T-helper 17 cell (primary cell): Measurements from ENCODE around the gene SPTBN1. TPM values are rescaled to one million over a fixed set of nuclear protein-coding genes. Genes with fewer than 3 reads are reported as not detected.

Experiments used
- ATAC-seq: fragments of 150-1000 bp; cut with Tn5 transposase; 2 replicates; pipeline ENCODE4 v1.10.0; 2021; ENCODE audit warnings: mild to moderate bottlenecking, moderate library complexity
- DNase-seq, 3 donors: peaks; one replicate each; pipeline versions ENCODE4 v3.0.0 to v3.0.0-alpha.2; 2020 to 2021
- H3K9me3 ChIP-seq: one replicate; pipeline ENCODE4 v1.7.0; 2013; ENCODE audit warnings: low read length, mild to moderate bottlenecking; ENCODE audit not compliant: control insufficient read depth, poor library complexity, severe bottlenecking
- H3K27ac Mint-ChIP-seq: one replicate; pipeline ENCODE4 v1.8.0; 2022; ENCODE audit warnings: mild to moderate bottlenecking, moderate library complexity, mixed read lengths
- H3K27me3 Mint-ChIP-seq: one replicate; pipeline ENCODE4 v1.8.0; 2022; ENCODE audit warnings: mixed read lengths
- H3K36me3 Mint-ChIP-seq: one replicate; pipeline ENCODE4 v1.8.0; 2022; ENCODE audit warnings: low read depth, mixed read lengths
- H3K4me1 Mint-ChIP-seq: one replicate; pipeline ENCODE4 v1.8.0; 2022; ENCODE audit warnings: mild to moderate bottlenecking, mixed read lengths
- H3K4me3 Mint-ChIP-seq: one replicate; pipeline ENCODE4 v1.8.0; 2022; ENCODE audit warnings: mild to moderate bottlenecking, moderate library complexity, mixed read lengths
- total RNA-seq, 4 donors: library from RNA in 2 of 4; stranded (reverse) in 2 of 4; gene quantifications; one replicate each; pipeline ENCODE4 v1.2.3 and lab custom pipeline; 2022 to 2026

The SPTBN1 gene
- total RNA-seq, 2 donors from 2014 or later, result 187 to 195 TPM

GRCh38 chr2:54423213-54423612, 32.9 kb upstream of the SPTBN1 start:
- no peak for ATAC-seq
- no peak overlapping the region for H3K27ac Mint-ChIP-seq
- DNase-seq, result no peak
- H3K4me1 Mint-ChIP-seq, result peaks cover 5% of the 10 kb centered on the region
- no peaks in the 10 kb centered on the region for H3K9me3 ChIP-seq
- H3K27me3 Mint-ChIP-seq, result peaks cover 4% of the 10 kb centered on the region
- no peak overlapping the region for H3K4me3 Mint-ChIP-seq
- peaks cover 2% of the 10 kb centered on the region for H3K36me3 Mint-ChIP-seq

- H3K4me1 Mint-ChIP-seq, result peaks cover 5% of the 10 kb centered on the region
- peaks cover 4% of the 10 kb centered on the region for H3K27me3 Mint-ChIP-seq
- H3K27ac Mint-ChIP-seq, result no peak overlapping the region
- H3K36me3 Mint-ChIP-seq, result no peaks in the 10 kb centered on the region
- no peak for ATAC-seq
- no peaks in the 10 kb centered on the region for H3K9me3 ChIP-seq
- no peak overlapping the region for H3K4me3 Mint-ChIP-seq
- no peak for DNase-seq
Observed at GRCh38 chr2:54424555-54425163, 31.5 kb upstream of the SPTBN1 start.

GRCh38 chr2:54428108-54428831, 27.9 kb upstream of the SPTBN1 start:
- no peaks in the 10 kb centered on the region for H3K36me3 Mint-ChIP-seq

GRCh38 chr2:54429054-54429453, 27.1 kb upstream of the SPTBN1 start:
- Mint-ChIP-seq H3K36me3 (no peaks in the 10 kb centered on the region), H3K4me1 (peaks cover 6% of the 10 kb centered on the region), H3K27me3 (peaks cover 8% of the 10 kb centered on the region), H3K27ac (no peak overlapping the region), H3K4me3 (no peak overlapping the region)
- ATAC-seq (no peak), DNase-seq (no peak)
- no peaks in the 10 kb centered on the region for H3K9me3 ChIP-seq

More at GRCh38 chr2:54428108-54428831, 27.9 kb upstream of the SPTBN1 start:
- Mint-ChIP-seq H3K4me1 (peaks cover 6% of the 10 kb centered on the region), H3K27ac (no peak overlapping the region), H3K27me3 (peaks cover 4% of the 10 kb centered on the region), H3K4me3 (no peak overlapping the region)
- H3K9me3 ChIP-seq, result no peaks in the 10 kb centered on the region
- ATAC-seq (no peak), DNase-seq (no peak)

- H3K4me3 Mint-ChIP-seq, result no peak overlapping the region
- H3K36me3 Mint-ChIP-seq, result no peaks in the 10 kb centered on the region
- peaks cover 6% of the 10 kb centered on the region for H3K4me1 Mint-ChIP-seq
- peaks cover 10% of the 10 kb centered on the region for H3K27me3 Mint-ChIP-seq
- ATAC-seq (no peak), DNase-seq (no peak)
- H3K27ac Mint-ChIP-seq, result no peak overlapping the region
- H3K9me3 ChIP-seq, result no peaks in the 10 kb centered on the region
Observed at GRCh38 chr2:54429811-54430551, 26.1 kb upstream of the SPTBN1 start.

- Mint-ChIP-seq H3K36me3 (no peaks in the 10 kb centered on the region), H3K4me1 (peaks cover 6% of the 10 kb centered on the region), H3K27ac (no peak overlapping the region), H3K4me3 (no peak overlapping the region), H3K27me3 (peaks cover 10% of the 10 kb centered on the region)
- no peak for ATAC-seq
- DNase-seq, result no peak
- H3K9me3 ChIP-seq, result no peaks in the 10 kb centered on the region
Observed at GRCh38 chr2:54430649-54431048, 25.5 kb upstream of the SPTBN1 start.

- no peak overlapping the region for H3K27ac Mint-ChIP-seq
- DNase-seq (no peak), ATAC-seq (no peak)
- no peaks in the 10 kb centered on the region for H3K9me3 ChIP-seq
- no peaks in the 10 kb centered on the region for H3K36me3 Mint-ChIP-seq
- peaks cover 8% of the 10 kb centered on the region for H3K27me3 Mint-ChIP-seq
- no peak overlapping the region for H3K4me3 Mint-ChIP-seq
- H3K4me1 Mint-ChIP-seq, result peaks cover 6% of the 10 kb centered on the region
Observed at GRCh38 chr2:54432251-54433015, 23.7 kb upstream of the SPTBN1 start.

- ATAC-seq (no peak), DNase-seq (no peak)
- Mint-ChIP-seq H3K27me3 (peaks cover 5% of the 10 kb centered on the region), H3K4me3 (no peak overlapping the region), H3K4me1 (peaks cover 6% of the 10 kb centered on the region), H3K27ac (no peak overlapping the region), H3K36me3 (peaks cover 2% of the 10 kb centered on the region)
- no peaks in the 10 kb centered on the region for H3K9me3 ChIP-seq
Observed at GRCh38 chr2:54434229-54434628, 21.9 kb upstream of the SPTBN1 start.

- DNase-seq, result no peak
- Mint-ChIP-seq H3K4me3 (no peak overlapping the region), H3K4me1 (peaks cover 6% of the 10 kb centered on the region), H3K27me3 (peaks cover 5% of the 10 kb centered on the region), H3K27ac (no peak overlapping the region), H3K36me3 (peaks cover 2% of the 10 kb centered on the region)
- ATAC-seq, result no peak
- H3K9me3 ChIP-seq, result no peaks in the 10 kb centered on the region
Observed at GRCh38 chr2:54434711-54435110, 21.4 kb upstream of the SPTBN1 start.

GRCh38 chr2:54435325-54436226, 20.6 kb upstream of the SPTBN1 start:
- Mint-ChIP-seq H3K36me3 (peaks cover 2% of the 10 kb centered on the region), H3K27me3 (peaks cover 5% of the 10 kb centered on the region), H3K27ac (no peak overlapping the region), H3K4me3 (no peak overlapping the region), H3K4me1 (no peaks in the 10 kb centered on the region)
- H3K9me3 ChIP-seq, result no peaks in the 10 kb centered on the region
- ATAC-seq (no peak), DNase-seq (no peak)

- no peaks in the 10 kb centered on the region for H3K4me1 Mint-ChIP-seq
- ATAC-seq, result no peak
- no peak overlapping the region for H3K27ac Mint-ChIP-seq
- no peak for DNase-seq
- H3K4me3 Mint-ChIP-seq, result no peak overlapping the region
- H3K9me3 ChIP-seq, result no peaks in the 10 kb centered on the region
- peaks cover 13% of the 10 kb centered on the region for H3K27me3 Mint-ChIP-seq
- H3K36me3 Mint-ChIP-seq, result peaks cover 2% of the 10 kb centered on the region
Observed at GRCh38 chr2:54437588-54437987, 18.5 kb upstream of the SPTBN1 start.

- Mint-ChIP-seq H3K27ac (no peak overlapping the region), H3K4me3 (no peak overlapping the region), H3K27me3 (peaks cover 13% of the 10 kb centered on the region), H3K36me3 (peaks cover 2% of the 10 kb centered on the region), H3K4me1 (no peaks in the 10 kb centered on the region)
- DNase-seq (no peak), ATAC-seq (no peak)
- no peaks in the 10 kb centered on the region for H3K9me3 ChIP-seq
Observed at GRCh38 chr2:54438271-54438670, 17.9 kb upstream of the SPTBN1 start.
